Endothelial cell of umbilical vein (primary cell): ENCODE measurements around the gene IL4R. TPM values are rescaled to one million over a fixed set of nuclear protein-coding genes. Genes with fewer than 3 reads are reported as not detected.
"Not testable (repeated sequence)": the region's sequence is repeated elsewhere in the genome, so short reads cannot be mapped to it uniquely, and the experiment has no call there.

ENCODE experiments used
- BruUV-seq: library from RNA; stranded (reverse); fragments of 400-500 nt; replicated peaks from 2 replicates; lab custom pipeline; 2021; lab: Mats Ljungman, UMichigan
- CTCF ChIA-PET: fragments of 300-600, 350-600 bp; sonication (Branson Sonifier 250); formaldehyde crosslinking; loops from one replicate; lab custom pipeline; 2021; ENCODE audit warnings: antibody characterized with exemption, inconsistent platforms; lab: Charles Lee
- POLR2A ChIA-PET: fragments of 300-600, 350-600 bp; sonication (Branson Sonifier 250); formaldehyde crosslinking; loops from one replicate; lab custom pipeline; 2021; ENCODE audit warnings: antibody characterized with exemption, inconsistent platforms; lab: Charles Lee
- DNase-seq: peaks from one replicate; pipeline ENCODE4 v3.0.0-alpha.2; 2011; ENCODE audit warnings: low read depth, low spot score
- FAIRE-seq: peaks from 2 replicates; lab custom pipeline; 2011; peaks lifted over from hg19 to GRCh38; lab: Jason Lieb, UNC
- H2AFZ ChIP-seq: 2 replicates; pipeline ENCODE4 v1.6.0; 2012; ENCODE audit warnings: low read depth, low read length, control low read depth, inconsistent platforms
- H3K27ac ChIP-seq: 2 replicates; pipeline ENCODE4 v1.5.1; 2011; ENCODE audit warnings: low read depth, mild to moderate bottlenecking, control low read depth, low read length, moderate library complexity; ENCODE audit not compliant: insufficient read depth
- H3K27me3 ChIP-seq, 2 experiments: 2 replicates each; pipeline versions ENCODE4 v1.6.0 to v1.6.1; 2011; ENCODE audit warnings: low read length in 2 of 2, mixed read lengths in 1 of 2; ENCODE audit not compliant: control insufficient read depth in 2 of 2, insufficient read depth in 2 of 2
- H3K36me3 ChIP-seq, 2 experiments: 2 replicates in 1 of 2; 3 replicates in 1 of 2; pipeline ENCODE4 v1.5.1; 2011; ENCODE audit warnings: low read length in 2 of 2, mild to moderate bottlenecking in 1 of 2, moderate library complexity in 1 of 2; ENCODE audit not compliant: control insufficient read depth in 2 of 2, insufficient read depth in 2 of 2; ENCODE audit errors: extremely low read depth in 1 of 2
- H3K4me1 ChIP-seq: 3 replicates; pipeline ENCODE4 v1.5.1; 2011; ENCODE audit warnings: mild to moderate bottlenecking, low read length; ENCODE audit not compliant: control insufficient read depth, insufficient read depth; ENCODE audit errors: extremely low read depth
- H3K4me2 ChIP-seq: 2 replicates; pipeline ENCODE4 v1.6.1; 2011; ENCODE audit warnings: low read length, control low read depth, mixed read lengths; ENCODE audit not compliant: insufficient read depth
- H3K4me3 ChIP-seq, 3 experiments: fragments of 200-600 bp in 1 of 3; sonication (generic), shearing (Covaris generic) in 1 of 3; replicated peaks in 1 of 3; 2 replicates each; pipeline ENCODE4 v1.5.1; 2011 to 2016; ENCODE audit warnings: control low read depth in 3 of 3, low read length in 3 of 3, mild to moderate bottlenecking in 2 of 3, inconsistent platforms in 1 of 3, low read depth in 1 of 3, moderate library complexity in 1 of 3; ENCODE audit not compliant: insufficient read depth in 1 of 3
- H3K79me2 ChIP-seq: 2 replicates; pipeline ENCODE4 v1.6.0; 2012; ENCODE audit warnings: low read length, inconsistent platforms; ENCODE audit not compliant: control insufficient read depth, insufficient read depth
- H3K9ac ChIP-seq: replicated peaks from 2 replicates; pipeline ENCODE3; 2011; ENCODE audit warnings: low read length, control low read depth; ENCODE audit not compliant: insufficient read depth; ENCODE audit errors: extremely low read depth
- H3K9me1 ChIP-seq: replicated peaks from 3 replicates; pipeline ENCODE4 v1.6.0; 2011; ENCODE audit warnings: mild to moderate bottlenecking, low read length; ENCODE audit not compliant: control insufficient read depth, insufficient read depth; ENCODE audit errors: extremely low read depth
- H3K9me3 ChIP-seq: replicated peaks from 2 replicates; pipeline ENCODE4 v1.5.1; 2012; ENCODE audit warnings: low read length, inconsistent platforms; ENCODE audit not compliant: control insufficient read depth, insufficient read depth
- H4K20me1 ChIP-seq: replicated peaks from 2 replicates; pipeline ENCODE3; 2011; ENCODE audit warnings: mild to moderate bottlenecking, low read length; ENCODE audit not compliant: control insufficient read depth, insufficient read depth; ENCODE audit errors: extremely low read depth
- EZH2 ChIP-seq: IDR thresholded peaks from 2 replicates; pipeline ENCODE4 v1.6.1; 2012; ENCODE audit warnings: borderline replicate concordance, low read depth, mild to moderate bottlenecking, moderate library complexity, low read length, inconsistent platforms; ENCODE audit not compliant: severe bottlenecking
- JUN ChIP-seq: IDR thresholded peaks from 2 replicates; pipeline ENCODE4 v1.6.1; 2011; ENCODE audit warnings: borderline replicate concordance, low read depth; ENCODE audit not compliant: insufficient read length, insufficient read depth
- dilution Hi-C: fragments of 300-500 bp; cut with MboI; formaldehyde crosslinking; loops from one replicate; pipeline ENCODE4 v1.15.0; 2019; ENCODE audit warnings: low sequenced_read_pairs; ENCODE audit not compliant: extremely low pct_ligation_motif_present
- intact Hi-C: fragments of 100-400 bp; cut with micrococcal nuclease; formaldehyde crosslinking; loops from one replicate; pipeline ENCODE4 v1.10.0; 2022
- polyA plus RNA-seq, 4 experiments: library from polyadenylated mRNA; depleted of rRNA in 3 of 4; stranded (reverse) in 3 of 4; unstranded in 1 of 4; fragments of >200 nt; gene quantifications; 2 replicates each; pipeline versions ENCODE4 v1.2.1 to v1.2.3, GENCODE V29; 2011 to 2012; ENCODE audit warnings: missing spikeins in 1 of 4
- total RNA-seq: library from RNA; stranded (reverse); gene quantifications from 2 replicates; pipeline ENCODE4 v1.2.3, GENCODE V29; 2021
- TF ChIP-seq, protein P1 (sequence below), 2 donors: IDR thresholded peaks; 1 replicate in 1 of 2; 2 replicates in 1 of 2; pipeline ENCODE4 v1.5.1; 2011; ENCODE audit warnings: low read length in 2 of 2, mild to moderate bottlenecking in 2 of 2, moderate library complexity in 2 of 2, control low read depth in 1 of 2, inconsistent platforms in 1 of 2, low read depth in 1 of 2; ENCODE audit not compliant: insufficient read depth in 1 of 2; ENCODE audit errors: extremely low read depth in 1 of 2

Gene IL4R
- total and polyA plus RNA-seq, 2 donors (not counting 3 experiments of a cell fraction or from before 2014, with no cell fraction given), result 138 to 139 TPM

DNA sequence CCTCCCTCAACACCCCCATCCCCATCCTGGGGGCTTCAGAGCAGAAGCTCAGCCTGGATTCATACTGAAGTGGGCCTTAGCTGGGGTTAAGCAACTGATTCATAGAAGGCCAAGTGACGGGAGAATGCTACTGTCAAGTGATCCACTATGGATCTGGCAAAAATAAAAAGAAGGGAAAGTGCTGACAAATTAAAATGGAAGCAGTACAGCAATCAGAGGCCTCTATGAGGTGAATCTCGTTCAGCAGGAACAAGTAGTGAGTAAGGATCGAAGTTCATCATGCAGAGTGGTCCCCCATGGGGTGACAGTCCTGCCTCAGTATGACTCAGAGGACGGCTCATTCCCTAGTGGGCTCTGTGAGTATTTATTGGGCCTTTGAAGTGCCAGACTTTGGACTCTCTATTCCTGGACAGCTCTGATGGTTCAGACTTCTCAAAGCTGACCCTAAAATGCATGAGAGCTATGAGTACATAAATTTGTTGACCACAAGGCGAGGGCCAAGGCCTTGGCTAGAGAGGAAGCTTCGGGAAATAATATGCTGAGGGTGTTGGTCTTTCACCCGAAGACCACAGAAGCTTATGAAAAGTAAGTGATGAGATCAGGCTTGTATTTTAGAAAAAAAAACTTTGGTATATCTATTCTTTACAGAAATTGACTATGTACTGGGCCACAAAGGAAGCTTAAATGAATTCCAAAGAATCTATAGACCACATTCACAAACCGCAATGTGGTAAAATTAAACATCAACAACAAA is 39.9 kb upstream of the IL4R start:
- dilution Hi-C loops, result no loop called here
- Histone ChIP-seq H3K9ac (no peak overlapping the region), H3K4me2 (no peak overlapping the region), H3K9me1 (no peaks in the 10 kb centered on the region), H4K20me1 (no peaks in the 10 kb centered on the region), H3K79me2 (no peaks in the 10 kb centered on the region), H3K4me1 (peaks cover 5% of the 10 kb centered on the region), H3K4me3 (no peak overlapping the region), H3K36me3 (no peaks in the 10 kb centered on the region), H2AFZ (no peak overlapping the region), H3K9me3 (no peaks in the 10 kb centered on the region), H3K27ac (no peak overlapping the region), H3K27me3 (no peaks in the 10 kb centered on the region)
- TF ChIP-seq, protein P1, sequence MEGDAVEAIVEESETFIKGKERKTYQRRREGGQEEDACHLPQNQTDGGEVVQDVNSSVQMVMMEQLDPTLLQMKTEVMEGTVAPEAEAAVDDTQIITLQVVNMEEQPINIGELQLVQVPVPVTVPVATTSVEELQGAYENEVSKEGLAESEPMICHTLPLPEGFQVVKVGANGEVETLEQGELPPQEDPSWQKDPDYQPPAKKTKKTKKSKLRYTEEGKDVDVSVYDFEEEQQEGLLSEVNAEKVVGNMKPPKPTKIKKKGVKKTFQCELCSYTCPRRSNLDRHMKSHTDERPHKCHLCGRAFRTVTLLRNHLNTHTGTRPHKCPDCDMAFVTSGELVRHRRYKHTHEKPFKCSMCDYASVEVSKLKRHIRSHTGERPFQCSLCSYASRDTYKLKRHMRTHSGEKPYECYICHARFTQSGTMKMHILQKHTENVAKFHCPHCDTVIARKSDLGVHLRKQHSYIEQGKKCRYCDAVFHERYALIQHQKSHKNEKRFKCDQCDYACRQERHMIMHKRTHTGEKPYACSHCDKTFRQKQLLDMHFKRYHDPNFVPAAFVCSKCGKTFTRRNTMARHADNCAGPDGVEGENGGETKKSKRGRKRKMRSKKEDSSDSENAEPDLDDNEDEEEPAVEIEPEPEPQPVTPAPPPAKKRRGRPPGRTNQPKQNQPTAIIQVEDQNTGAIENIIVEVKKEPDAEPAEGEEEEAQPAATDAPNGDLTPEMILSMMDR (IDR thresholded peaks at IDR 0.05; ENCODE audit: extremely low read depth in 1 of 2, insufficient read depth in 1 of 2, low read depth in 1 of 2, low read length in 2 of 2), result no peak
- TF ChIP-seq EZH2 (no peak), JUN (no peak)
- intact Hi-C loops, result no loop called here
- DNase-seq, result no peak
- POLR2A ChIA-PET, result interaction anchor here (0.7 kb wide), 1 partner anchor 153 kb away, joined by 4 read pairs; no protein-coding TSS in a partner anchor
- BruUV-seq, result no TSS peak
- FAIRE-seq, result no peak
- CTCF ChIA-PET, result interaction anchor here (0.5 to 1.1 kb wide), 3 partner anchors 12 to 39 kb away, joined by 3 read pairs; no protein-coding TSS in a partner anchor

DNA sequence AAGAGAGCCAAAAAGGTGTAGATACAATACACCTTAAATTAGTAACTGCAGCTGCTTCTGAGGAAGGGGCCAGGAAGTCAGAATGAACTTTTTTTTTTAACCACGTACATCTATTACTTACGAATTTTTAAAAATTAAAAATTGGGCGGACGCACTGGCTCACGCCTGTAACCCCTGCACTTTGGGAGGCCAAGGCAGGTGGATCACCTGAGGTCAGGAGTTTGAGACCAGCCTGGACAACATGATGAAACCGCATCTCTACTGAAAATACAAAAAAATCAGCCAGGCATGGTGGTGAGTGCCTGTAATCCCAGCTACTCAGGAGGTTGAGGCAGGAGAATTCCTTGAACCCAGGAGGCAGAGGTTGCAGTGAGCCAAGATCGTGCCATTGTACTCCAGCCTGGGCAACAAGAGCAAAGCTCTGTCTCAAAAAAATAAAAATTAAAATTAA is 39.3 kb upstream of the IL4R start:
- H3K4me3 ChIP-seq, H3K27me3 ChIP-seq, intact Hi-C loops, H3K9me1 ChIP-seq, H3K36me3 ChIP-seq, H3K4me2 ChIP-seq, DNase-seq, BruUV-seq, dilution Hi-C loops, H4K20me1 ChIP-seq, H3K79me2 ChIP-seq, H3K9me3 ChIP-seq, H3K9ac ChIP-seq, H2AFZ ChIP-seq, H3K27ac ChIP-seq, FAIRE-seq, H3K4me1 ChIP-seq: not testable (repeated sequence)
- ChIA-PET CTCF (interaction anchor here (0.9 to 1.4 kb wide), 3 partner anchors 11 to 39 kb away, joined by 3 read pairs; no protein-coding TSS in a partner anchor), POLR2A (interaction anchor here (0.7 kb wide), 1 partner anchor 153 kb away, joined by 4 read pairs; no protein-coding TSS in a partner anchor)
